Smooth muscle cell (in vitro differentiated cells): ENCODE results near the gene FAF2. TPM values are rescaled to one million over a fixed set of nuclear protein-coding genes. Genes with fewer than 3 reads are reported as not detected.
A peak's percentile ranks its signal among the peaks of the same experiment; 100 is the strongest.

Source experiments
- DNase-seq: peaks from one replicate; lab custom pipeline; 2025; ENCODE audit not compliant: unreplicated experiment; lab: John Stamatoyannopoulos, UW
- H2AFZ ChIP-seq: fragments of 200-600 bp; sonication (generic); 2 replicates; pipeline ENCODE4 v1.6.0; 2016; ENCODE audit warnings: antibody characterized with exemption, low read depth, mild to moderate bottlenecking
- H3F3A ChIP-seq: fragments of 200-600 bp; sonication (generic); 2 replicates; pipeline ENCODE4 v1.6.0; 2017; ENCODE audit warnings: antibody characterized with exemption, low read depth
- H3K27ac ChIP-seq: fragments of 200-600 bp; sonication (generic); 2 replicates; pipeline ENCODE4 v1.5.1; 2016; ENCODE audit warnings: low read depth, mild to moderate bottlenecking
- H3K27me3 ChIP-seq: fragments of 200-600 bp; sonication (generic); 2 replicates; pipeline ENCODE4 v1.6.1; 2016; ENCODE audit warnings: low read depth, mild to moderate bottlenecking
- H3K36me3 ChIP-seq: fragments of 200-600 bp; sonication (generic); 2 replicates; pipeline ENCODE4 v1.5.1; 2016; ENCODE audit warnings: low read depth
- H3K4me1 ChIP-seq: fragments of 200-600 bp; sonication (generic); 2 replicates; pipeline ENCODE4 v1.5.1; 2016; ENCODE audit warnings: low read depth
- H3K4me2 ChIP-seq: fragments of 200-600 bp; sonication (generic); 2 replicates; pipeline ENCODE4 v1.6.0; 2016; ENCODE audit warnings: mild to moderate bottlenecking
- H3K4me3 ChIP-seq: fragments of 200-600 bp; sonication (generic); 2 replicates; pipeline ENCODE4 v1.5.1; 2016; ENCODE audit warnings: mild to moderate bottlenecking
- H3K79me2 ChIP-seq: fragments of 200-600 bp; sonication (generic); 2 replicates; pipeline ENCODE4 v1.6.0; 2016; ENCODE audit warnings: low read depth, mild to moderate bottlenecking
- H3K9ac ChIP-seq: fragments of 200-600 bp; sonication (generic); 2 replicates; pipeline ENCODE4 v1.6.0; 2016; ENCODE audit warnings: low read depth
- H3K9me3 ChIP-seq: fragments of 200-600 bp; sonication (generic); replicated peaks from 2 replicates; pipeline ENCODE4 v1.5.1; 2016; ENCODE audit warnings: low read depth
- H4K20me1 ChIP-seq: fragments of 200-600 bp; sonication (generic); 2 replicates; pipeline ENCODE4 v1.6.0; 2016; ENCODE audit warnings: low read depth
- WGBS: methylation state at CpG from one replicate; pipeline ENCODE4 v1.1.7; 2016; ENCODE audit warnings: low lambda C conversion rate; 5-methylcytosine and 5-hydroxymethylcytosine counted together
- polyA plus RNA-seq: library from polyadenylated mRNA; unstranded; fragments of >200 nt; fragmentation: Nextera tagmentation; extraction: Ambion mirVana; gene quantifications from 2 replicates; pipeline ENCODE4 v1.2.1, GENCODE V29; 2016
- total RNA-seq: library from RNA; depleted of rRNA; stranded (reverse); fragments of >200 nt; gene quantifications from 2 replicates; pipeline ENCODE4 v1.2.3, GENCODE V29; 2014
- TF ChIP-seq, protein P1 (sequence below): fragments of 200-600 bp; sonication (generic); IDR thresholded peaks from 2 replicates; pipeline ENCODE4 v1.5.1; 2017; ENCODE audit warnings: borderline replicate concordance, mild to moderate bottlenecking, antibody characterized with exemption; ENCODE audit not compliant: insufficient read depth, poor library complexity, severe bottlenecking

Gene FAF2
- total and polyA plus RNA-seq, 2 experiments from 2014 or later, result 38.2 to 51.3 TPM

DNA sequence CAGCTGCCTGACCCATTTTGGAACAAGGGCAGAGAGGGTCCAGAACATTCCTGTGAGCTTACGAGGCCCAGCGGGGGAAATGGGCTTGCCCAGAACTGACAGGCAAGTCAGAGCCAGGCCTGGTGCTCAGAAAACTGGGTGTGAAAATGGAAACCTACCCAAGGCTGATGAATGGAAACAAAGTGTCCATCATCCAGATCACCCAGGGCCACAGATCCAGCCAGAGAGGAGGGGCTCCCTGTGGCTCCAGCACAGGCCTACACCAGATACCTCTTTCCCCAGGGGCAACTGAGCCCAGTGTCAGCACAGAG lies 35.0 kb upstream of the FAF2 start:
- Histone ChIP-seq H3K27me3 (no peaks in the 10 kb centered on the region), H3K4me1 (no peaks in the 10 kb centered on the region), H3K36me3 (no peaks in the 10 kb centered on the region), H4K20me1 (peaks cover 61% of the 10 kb centered on the region), H3K9ac (no peak overlapping the region), H3K4me2 (peak overlapping the region; percentile 96), H3F3A (peaks cover 9% of the 10 kb centered on the region), H2AFZ (no peak overlapping the region), H3K9me3 (no peaks in the 10 kb centered on the region), H3K27ac (peak overlapping the region; percentile 96), H3K79me2 (peaks cover 16% of the 10 kb centered on the region), H3K4me3 (no peak overlapping the region)
- 71% methylated on average over 2 of the region's 2 CpGs for WGBS
- no peak for DNase-seq
- TF ChIP-seq, protein P1, sequence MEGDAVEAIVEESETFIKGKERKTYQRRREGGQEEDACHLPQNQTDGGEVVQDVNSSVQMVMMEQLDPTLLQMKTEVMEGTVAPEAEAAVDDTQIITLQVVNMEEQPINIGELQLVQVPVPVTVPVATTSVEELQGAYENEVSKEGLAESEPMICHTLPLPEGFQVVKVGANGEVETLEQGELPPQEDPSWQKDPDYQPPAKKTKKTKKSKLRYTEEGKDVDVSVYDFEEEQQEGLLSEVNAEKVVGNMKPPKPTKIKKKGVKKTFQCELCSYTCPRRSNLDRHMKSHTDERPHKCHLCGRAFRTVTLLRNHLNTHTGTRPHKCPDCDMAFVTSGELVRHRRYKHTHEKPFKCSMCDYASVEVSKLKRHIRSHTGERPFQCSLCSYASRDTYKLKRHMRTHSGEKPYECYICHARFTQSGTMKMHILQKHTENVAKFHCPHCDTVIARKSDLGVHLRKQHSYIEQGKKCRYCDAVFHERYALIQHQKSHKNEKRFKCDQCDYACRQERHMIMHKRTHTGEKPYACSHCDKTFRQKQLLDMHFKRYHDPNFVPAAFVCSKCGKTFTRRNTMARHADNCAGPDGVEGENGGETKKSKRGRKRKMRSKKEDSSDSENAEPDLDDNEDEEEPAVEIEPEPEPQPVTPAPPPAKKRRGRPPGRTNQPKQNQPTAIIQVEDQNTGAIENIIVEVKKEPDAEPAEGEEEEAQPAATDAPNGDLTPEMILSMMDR, result no peak

DNA sequence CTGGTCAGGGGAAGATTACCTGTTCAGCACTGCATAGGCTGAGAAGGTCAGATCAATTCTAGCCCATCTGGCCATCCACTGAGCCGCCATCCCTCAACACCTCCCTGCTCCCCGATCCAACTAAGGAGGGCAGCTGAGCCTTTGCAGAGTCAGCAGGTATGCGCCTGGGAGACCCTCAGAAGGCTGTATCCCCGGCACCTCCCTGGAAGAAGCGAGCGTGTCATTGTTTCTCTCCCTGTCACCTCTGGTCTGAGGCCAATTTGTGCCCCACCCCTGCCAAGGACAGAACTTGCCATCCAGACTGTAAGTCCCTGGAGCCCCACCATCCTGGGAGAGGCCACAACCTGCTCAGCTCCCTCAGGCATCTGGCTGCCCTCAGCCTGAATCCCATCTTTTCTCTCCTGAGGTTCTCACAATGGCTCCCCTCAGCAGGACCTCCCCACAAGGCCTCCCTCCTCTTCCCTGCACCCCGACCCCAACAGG lies 34.4 kb upstream of the FAF2 start:
- Histone ChIP-seq H3K4me1 (no peaks in the 10 kb centered on the region), H4K20me1 (peaks cover 61% of the 10 kb centered on the region), H3K27ac (peak overlapping the region; percentile 96), H3K4me3 (peak overlapping the region; percentile 99), H3K36me3 (no peaks in the 10 kb centered on the region), H3F3A (peaks cover 9% of the 10 kb centered on the region), H3K9ac (peak overlapping the region; percentile 99), H3K27me3 (no peaks in the 10 kb centered on the region), H3K4me2 (peak overlapping the region; percentile 96), H3K79me2 (peaks cover 16% of the 10 kb centered on the region), H3K9me3 (no peaks in the 10 kb centered on the region), H2AFZ (no peak overlapping the region)
- TF ChIP-seq, protein P1, result no peak
- no peak for DNase-seq
- WGBS, result 97% methylated on average over 7 of the region's 7 CpGs

GRCh38 chr5:176414704-176415103 lies 33.5 kb upstream of the FAF2 start:
- peak overlapping the region; percentile 99 for H3K4me3 ChIP-seq
- H2AFZ ChIP-seq, result no peak overlapping the region
- no peaks in the 10 kb centered on the region for H3K4me1 ChIP-seq
- H3K9ac ChIP-seq, result peak overlapping the region; percentile 99
- peaks cover 57% of the 10 kb centered on the region for H4K20me1 ChIP-seq
- H3K27ac ChIP-seq, result peak overlapping the region; percentile 96
- H3K9me3 ChIP-seq, result no peaks in the 10 kb centered on the region
- TF ChIP-seq, protein P1, result no peak
- H3K79me2 ChIP-seq, result peaks cover 16% of the 10 kb centered on the region
- no peaks in the 10 kb centered on the region for H3K36me3 ChIP-seq
- no peaks in the 10 kb centered on the region for H3K27me3 ChIP-seq
- peaks cover 9% of the 10 kb centered on the region for H3F3A ChIP-seq
- 90% methylated on average over 3 of the region's 3 CpGs for WGBS
- peak overlapping the region; percentile 96 for H3K4me2 ChIP-seq
- no peak for DNase-seq

DNA sequence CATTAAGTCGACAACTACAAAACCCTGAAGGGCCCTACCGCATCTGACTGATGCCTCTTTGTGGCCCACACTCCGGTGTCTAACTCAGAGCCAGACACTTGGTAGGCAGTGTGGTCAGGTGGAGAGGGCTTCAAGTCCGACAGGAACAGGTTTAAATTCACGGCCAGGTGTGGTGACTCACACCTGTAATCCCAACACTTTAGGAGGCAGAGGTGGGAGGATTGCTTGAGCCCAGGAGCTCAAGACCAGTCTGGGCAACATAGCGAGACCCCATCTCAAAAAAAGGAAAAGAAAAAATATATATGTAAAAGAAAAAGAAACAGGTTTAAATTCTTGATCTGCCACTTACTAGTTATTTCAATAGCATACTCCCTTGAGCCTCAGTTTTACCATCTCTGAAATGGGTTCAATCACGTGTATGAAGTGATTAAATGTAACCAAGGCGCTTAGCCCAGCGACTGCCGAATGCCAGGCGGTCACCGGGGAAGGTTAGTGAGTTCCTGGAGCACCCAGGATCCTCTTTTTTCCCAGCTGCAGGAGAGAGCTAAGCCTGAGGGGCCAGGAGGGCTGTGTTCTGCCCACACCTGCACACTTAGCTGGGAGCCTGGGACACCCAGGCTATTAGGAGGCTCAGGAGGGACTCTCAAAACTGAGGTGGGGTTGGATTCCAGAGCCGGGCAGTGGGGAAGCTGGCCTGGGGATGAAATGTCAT lies 32.8 kb upstream of the FAF2 start:
- Histone ChIP-seq H3F3A (peaks cover 9% of the 10 kb centered on the region), H3K4me1 (no peaks in the 10 kb centered on the region), H3K9me3 (no peaks in the 10 kb centered on the region), H3K27me3 (no peaks in the 10 kb centered on the region), H3K79me2 (peaks cover 16% of the 10 kb centered on the region), H3K9ac (peak overlapping the region; percentile 99), H3K4me2 (peak overlapping the region; percentile 96), H3K36me3 (no peaks in the 10 kb centered on the region), H3K27ac (peak overlapping the region; percentile 96), H2AFZ (no peak overlapping the region), H3K4me3 (peak overlapping the region; percentile 99), H4K20me1 (peaks cover 51% of the 10 kb centered on the region)
- 69% methylated on average over 13 of the region's 13 CpGs for WGBS
- no peak for DNase-seq
- TF ChIP-seq, protein P1, result no peak
